HEK293 (cell line): ENCODE results near the gene CD79A.
A peak's percentile ranks its signal among the peaks of the same experiment; 100 is the strongest.

ENCODE experiments used
- CTCF ChIP-seq: fragments of 450-650 bp; formaldehyde crosslinking; IDR thresholded peaks from 2 replicates; pipeline ENCODE4 v1.5.1; 2016; ENCODE audit warnings: missing biosample characterization, missing genetic modification characterization
- HIC1 ChIP-seq: fragments of 450-650 bp; formaldehyde crosslinking; IDR thresholded peaks from 2 replicates; pipeline ENCODE4 v1.5.1; 2016; ENCODE audit warnings: missing biosample characterization, missing genetic modification characterization
- PBX3 ChIP-seq: sonication (generic); formaldehyde crosslinking; IDR thresholded peaks from 2 replicates; pipeline ENCODE4 v1.8.1; 2022; ENCODE audit warnings: mild to moderate bottlenecking, moderate library complexity, missing genetic modification reagents
- ZBTB8A ChIP-seq: fragments of 450-650 bp; formaldehyde crosslinking; IDR thresholded peaks from 2 replicates; pipeline ENCODE4 v1.5.1; 2016; ENCODE audit warnings: missing biosample characterization, missing genetic modification characterization
- ZNF10 ChIP-seq: fragments of 450-650 bp; formaldehyde crosslinking; IDR thresholded peaks from 2 replicates; pipeline ENCODE4 v1.5.1; 2017; ENCODE audit warnings: missing biosample characterization, missing genetic modification characterization
- ZNF121 ChIP-seq: fragments of 450-650 bp; formaldehyde crosslinking; IDR thresholded peaks from 2 replicates; pipeline ENCODE4 v1.5.1; 2016; ENCODE audit warnings: missing biosample characterization, missing genetic modification characterization
- ZNF155 ChIP-seq: fragments of 450-650 bp; formaldehyde crosslinking; IDR thresholded peaks from 2 replicates; pipeline ENCODE4 v1.5.1; 2016; ENCODE audit warnings: missing biosample characterization, missing genetic modification characterization
- ZNF248 ChIP-seq: fragments of 450-650 bp; formaldehyde crosslinking; IDR thresholded peaks from 2 replicates; pipeline ENCODE4 v1.5.1; 2017; ENCODE audit warnings: missing biosample characterization, missing genetic modification characterization
- ZNF292 ChIP-seq: fragments of 450-650 bp; formaldehyde crosslinking; IDR thresholded peaks from 2 replicates; pipeline ENCODE4 v1.5.1; 2016; ENCODE audit warnings: low read depth, missing biosample characterization, missing genetic modification characterization, borderline replicate concordance
- ZNF398 ChIP-seq: fragments of 450-650 bp; formaldehyde crosslinking; IDR thresholded peaks from 2 replicates; pipeline ENCODE4 v1.5.1; 2017; ENCODE audit warnings: missing biosample characterization, missing genetic modification characterization
- ZNF426 ChIP-seq: fragments of 450-650 bp; formaldehyde crosslinking; IDR thresholded peaks from 2 replicates; pipeline ENCODE4 v1.5.1; 2017; ENCODE audit warnings: missing biosample characterization, missing genetic modification characterization, mild to moderate bottlenecking, inconsistent platforms, moderate library complexity
- ZNF549 ChIP-seq: fragments of 450-650 bp; IDR thresholded peaks from 2 replicates; pipeline ENCODE4 v1.5.1; 2018; ENCODE audit warnings: missing biosample characterization, missing genetic modification characterization, mild to moderate bottlenecking, inconsistent platforms, moderate library complexity
- ZNF560 ChIP-seq: fragments of 450-650 bp; formaldehyde crosslinking; IDR thresholded peaks from 2 replicates; pipeline ENCODE4 v1.5.1; 2017; ENCODE audit warnings: missing biosample characterization, missing genetic modification characterization, borderline replicate concordance
- ZNF692 ChIP-seq: fragments of 450-650 bp; formaldehyde crosslinking; IDR thresholded peaks from 2 replicates; pipeline ENCODE4 v1.5.1; 2016; ENCODE audit warnings: missing biosample characterization, missing genetic modification characterization
- ZNF785 ChIP-seq: fragments of 450-650 bp; formaldehyde crosslinking; IDR thresholded peaks from 2 replicates; pipeline ENCODE4 v1.5.1; 2016; ENCODE audit warnings: missing biosample characterization, missing genetic modification characterization
- ZSCAN18 ChIP-seq: fragments of 450-650 bp; formaldehyde crosslinking; IDR thresholded peaks from 2 replicates; pipeline ENCODE4 v1.5.1; 2016; ENCODE audit warnings: missing biosample characterization, missing genetic modification characterization
- ZSCAN23 ChIP-seq: fragments of 450-650 bp; formaldehyde crosslinking; IDR thresholded peaks from 2 replicates; pipeline ENCODE4 v1.5.1; 2016; ENCODE audit warnings: missing biosample characterization, missing genetic modification characterization
- TF ChIP-seq, protein P1 (sequence below): fragments of 450-650 bp; formaldehyde crosslinking; IDR thresholded peaks from 2 replicates; pipeline ENCODE4 v1.5.1; 2016; ENCODE audit warnings: missing biosample characterization, missing genetic modification characterization
- TF ChIP-seq, protein P2 (sequence below): fragments of 450-650 bp; formaldehyde crosslinking; IDR thresholded peaks from 2 replicates; pipeline ENCODE4 v1.5.1; 2016; ENCODE audit warnings: missing biosample characterization, missing genetic modification characterization
- TF ChIP-seq, protein P3 (sequence below): fragments of 450-650 bp; formaldehyde crosslinking; IDR thresholded peaks from 2 replicates; pipeline ENCODE4 v1.5.1; 2017; ENCODE audit warnings: missing biosample characterization, missing genetic modification characterization

Gene CD79A

DNA sequence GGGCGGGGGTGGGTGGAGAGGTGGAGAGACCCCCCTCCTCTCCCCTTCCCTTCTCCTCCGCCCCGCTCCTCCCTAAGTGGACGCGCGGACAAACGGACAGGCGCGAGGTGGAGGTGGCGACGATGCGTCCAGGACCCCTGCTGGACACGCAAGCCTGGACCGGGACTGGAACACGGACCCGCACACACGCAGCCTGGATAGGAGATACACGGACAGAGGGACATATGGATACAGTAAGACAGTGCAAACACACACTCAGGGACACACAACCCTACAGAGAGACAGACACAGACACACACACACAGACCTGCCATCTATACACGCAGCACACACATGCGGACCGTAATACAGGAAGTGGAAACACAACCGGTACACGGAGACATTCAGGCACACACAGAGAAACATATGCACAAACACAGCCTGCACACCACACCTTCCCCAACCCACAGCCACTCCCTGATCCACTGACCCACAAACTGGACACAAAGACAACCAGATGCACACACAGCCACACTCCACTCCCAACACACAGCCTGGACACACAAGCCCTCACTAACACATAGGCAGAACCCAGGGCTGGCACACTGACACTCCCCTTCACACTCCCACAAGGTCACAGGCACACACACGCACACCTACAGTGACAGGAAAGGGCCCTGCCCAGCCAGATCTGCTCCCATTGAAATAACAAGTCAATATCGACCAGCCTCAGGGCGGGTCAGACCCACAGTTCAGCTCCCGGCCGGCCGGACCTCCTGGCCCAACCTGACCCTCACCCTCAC lies 51.9 kb downstream of the CD79A start (continued):
- 0 out of 2 replicates have a peak, but pooled peaks have one; percentile 63 for TF ChIP-seq ZSCAN18 (tag by site-specific recombination)
- TF ChIP-seq ZNF426, result no peak
- no peak for TF ChIP-seq ZBTB8A (tag by site-specific recombination)
- TF ChIP-seq HIC1 (tag by site-specific recombination), result peak; percentile 23; the same call in 1 of the 2 replicates
- TF ChIP-seq, protein P1, sequence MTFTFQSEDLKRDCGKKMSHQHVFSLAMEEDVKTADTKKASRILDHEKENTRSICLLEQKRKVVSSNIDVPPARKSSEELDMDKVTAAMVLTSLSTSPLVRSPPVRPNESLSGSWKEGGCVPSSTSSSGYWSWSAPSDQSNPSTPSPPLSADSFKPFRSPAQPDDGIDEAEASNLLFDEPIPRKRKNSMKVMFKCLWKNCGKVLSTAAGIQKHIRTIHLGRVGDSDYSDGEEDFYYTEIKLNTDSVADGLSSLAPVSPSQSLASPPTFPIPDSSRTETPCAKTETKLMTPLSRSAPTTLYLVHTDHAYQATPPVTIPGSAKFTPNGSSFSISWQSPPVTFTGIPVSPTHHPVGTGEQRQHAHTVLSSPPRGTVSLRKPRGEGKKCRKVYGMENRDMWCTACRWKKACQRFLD (tag by site-specific recombination), result no peak
- 0 out of 2 replicates have a peak, but pooled peaks have one; percentile 24 for TF ChIP-seq ZNF155 (tag by site-specific recombination)
- TF ChIP-seq ZNF121 (tag by site-specific recombination), result no peak
- no peak for TF ChIP-seq ZNF10 (tag by site-specific recombination)
- TF ChIP-seq ZNF560 (tag by site-specific recombination), result no peak
- TF ChIP-seq PBX3 (CRISPR knock-in tag), result no peak
- TF ChIP-seq ZSCAN23 (tag by site-specific recombination), result no peak
- no peak for TF ChIP-seq ZNF292 (tag by site-specific recombination)
- peak; percentile 69 for TF ChIP-seq CTCF (tag by site-specific recombination)
- peak; percentile 32; the same call in 1 of the 2 replicates for TF ChIP-seq ZNF398
- TF ChIP-seq, protein P2, sequence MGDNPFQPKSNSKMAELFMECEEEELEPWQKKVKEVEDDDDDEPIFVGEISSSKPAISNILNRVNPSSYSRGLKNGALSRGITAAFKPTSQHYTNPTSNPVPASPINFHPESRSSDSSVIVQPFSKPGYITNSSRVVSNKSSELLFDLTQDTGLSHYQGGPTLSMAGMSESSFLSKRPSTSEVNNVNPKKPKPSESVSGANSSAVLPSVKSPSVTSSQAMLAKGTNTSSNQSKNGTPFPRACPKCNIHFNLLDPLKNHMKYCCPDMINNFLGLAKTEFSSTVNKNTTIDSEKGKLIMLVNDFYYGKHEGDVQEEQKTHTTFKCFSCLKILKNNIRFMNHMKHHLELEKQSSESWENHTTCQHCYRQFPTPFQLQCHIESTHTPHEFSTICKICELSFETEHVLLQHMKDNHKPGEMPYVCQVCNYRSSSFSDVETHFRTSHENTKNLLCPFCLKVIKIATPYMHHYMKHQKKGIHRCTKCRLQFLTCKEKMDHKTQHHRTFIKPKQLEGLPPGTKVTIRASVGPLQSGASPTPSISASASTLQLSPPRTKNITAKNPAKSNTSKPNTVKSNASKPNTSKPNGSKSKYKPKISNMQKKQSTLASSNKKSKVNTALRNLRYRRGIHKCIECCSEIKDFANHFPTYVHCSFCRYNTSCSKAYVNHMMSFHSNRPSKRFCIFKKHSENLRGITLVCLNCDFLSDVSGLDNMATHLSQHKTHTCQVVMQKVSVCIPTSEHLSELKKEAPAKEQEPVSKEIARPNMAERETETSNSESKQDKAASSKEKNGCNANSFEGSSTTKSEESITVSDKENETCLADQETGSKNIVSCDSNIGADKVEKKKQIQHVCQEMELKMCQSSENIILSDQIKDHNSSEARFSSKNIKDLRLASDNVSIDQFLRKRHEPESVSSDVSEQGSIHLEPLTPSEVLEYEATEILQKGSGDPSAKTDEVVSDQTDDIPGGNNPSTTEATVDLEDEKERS (tag by site-specific recombination), result no peak; the same call in 1 of the 2 replicates
- TF ChIP-seq ZNF785, result peak; percentile 84; the same call in 1 of the 2 replicates
- no peak for TF ChIP-seq ZNF549 (tag by site-specific recombination)
- TF ChIP-seq ZNF692, result no peak
- TF ChIP-seq, protein P3, sequence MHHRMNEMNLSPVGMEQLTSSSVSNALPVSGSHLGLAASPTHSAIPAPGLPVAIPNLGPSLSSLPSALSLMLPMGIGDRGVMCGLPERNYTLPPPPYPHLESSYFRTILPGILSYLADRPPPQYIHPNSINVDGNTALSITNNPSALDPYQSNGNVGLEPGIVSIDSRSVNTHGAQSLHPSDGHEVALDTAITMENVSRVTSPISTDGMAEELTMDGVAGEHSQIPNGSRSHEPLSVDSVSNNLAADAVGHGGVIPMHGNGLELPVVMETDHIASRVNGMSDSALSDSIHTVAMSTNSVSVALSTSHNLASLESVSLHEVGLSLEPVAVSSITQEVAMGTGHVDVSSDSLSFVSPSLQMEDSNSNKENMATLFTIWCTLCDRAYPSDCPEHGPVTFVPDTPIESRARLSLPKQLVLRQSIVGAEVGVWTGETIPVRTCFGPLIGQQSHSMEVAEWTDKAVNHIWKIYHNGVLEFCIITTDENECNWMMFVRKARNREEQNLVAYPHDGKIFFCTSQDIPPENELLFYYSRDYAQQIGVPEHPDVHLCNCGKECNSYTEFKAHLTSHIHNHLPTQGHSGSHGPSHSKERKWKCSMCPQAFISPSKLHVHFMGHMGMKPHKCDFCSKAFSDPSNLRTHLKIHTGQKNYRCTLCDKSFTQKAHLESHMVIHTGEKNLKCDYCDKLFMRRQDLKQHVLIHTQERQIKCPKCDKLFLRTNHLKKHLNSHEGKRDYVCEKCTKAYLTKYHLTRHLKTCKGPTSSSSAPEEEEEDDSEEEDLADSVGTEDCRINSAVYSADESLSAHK (tag by site-specific recombination), result no peak
- TF ChIP-seq ZNF248 (tag by site-specific recombination), result no peak
